ENCODE data around the gene MYL2. TPM values are rescaled to one million over a fixed set of nuclear protein-coding genes. Genes with fewer than 3 reads are reported as not detected.

Gene MYL2
- total RNA-seq: not detected in 2 replicates

GRCh38 chr12:110920324-110920910 is at the start of gene MYL2:
Gene MYL2 (minus strand): TSS chr12:110920579. CDS start chr12:110920529, 50 bp downstream.

Other genes with a start within 250 kb of the MYL2 start
- gene HVCN1, start 231.5 kb downstream of the MYL2 start, total RNA-seq: 1.6 and 2.9 TPM in 2 replicates
- gene PPP1CC, start 177.7 kb downstream of the MYL2 start, total RNA-seq: 111 and 145 TPM in 2 replicates
- not detected in 2 replicates for gene CCDC63, start 73.6 kb downstream of the MYL2 start, total RNA-seq
- gene CUX2, start 113.6 kb upstream of the MYL2 start, total RNA-seq: not detected in 2 replicates